CD4-positive, alpha-beta T cell treated with Interleukin-15 for 4 hours (primary cell): ENCODE results near the gene CDH19.
"Not testable (repeated sequence)": the region's sequence is repeated elsewhere in the genome, so short reads cannot be mapped to it uniquely, and the experiment has no call there.

Source experiments
- DNase-seq: peaks from one replicate; pipeline ENCODE4 v3.0.0-alpha.2; 2020; ENCODE audit warnings: low spot score

Gene CDH19

GRCh38 chr18:66562279-66562678 is 41.6 kb downstream of the CDH19 start:
- no peak for DNase-seq

GRCh38 chr18:66560094-66560493 is 43.8 kb downstream of the CDH19 start:
- DNase-seq: no peak

DNA sequence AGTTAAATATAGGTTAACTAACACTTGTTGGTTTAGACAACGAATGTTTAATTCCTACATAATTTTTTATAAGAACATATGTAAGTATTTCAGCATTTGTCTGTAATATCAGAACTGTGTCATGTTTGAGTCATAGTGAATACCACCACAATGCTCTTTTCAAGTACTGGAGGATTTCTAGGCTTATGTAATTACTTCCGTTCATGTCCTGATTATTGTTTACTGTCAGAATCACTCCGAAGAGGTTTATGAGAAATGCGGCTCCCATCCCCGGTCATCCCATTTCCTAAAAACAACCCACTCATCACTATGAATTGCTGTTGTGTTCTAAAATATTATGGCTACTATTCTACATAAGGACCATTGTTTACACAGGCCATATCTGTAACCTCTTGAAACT is 45.1 kb downstream of the CDH19 start:
- no peak for DNase-seq

DNA sequence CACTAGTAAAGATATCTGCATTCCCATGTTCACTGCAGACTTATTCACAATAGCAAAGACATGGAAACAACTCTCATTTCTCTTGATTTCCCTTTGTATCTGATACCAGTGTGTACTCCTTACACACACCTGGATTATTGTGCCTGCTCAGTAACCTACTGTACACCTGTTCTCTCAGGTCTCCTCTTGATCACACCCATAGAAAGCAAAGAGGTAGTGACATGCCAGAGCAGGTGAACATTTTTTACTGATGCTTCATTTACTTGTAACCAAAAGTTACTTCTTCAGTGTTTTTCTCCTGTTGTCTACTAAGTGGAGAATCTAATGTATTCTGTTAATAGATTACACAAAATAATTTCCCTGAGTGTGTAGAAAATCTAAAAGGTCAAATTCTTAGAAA is 46.8 kb downstream of the CDH19 start:
- DNase-seq: no peak

DNA sequence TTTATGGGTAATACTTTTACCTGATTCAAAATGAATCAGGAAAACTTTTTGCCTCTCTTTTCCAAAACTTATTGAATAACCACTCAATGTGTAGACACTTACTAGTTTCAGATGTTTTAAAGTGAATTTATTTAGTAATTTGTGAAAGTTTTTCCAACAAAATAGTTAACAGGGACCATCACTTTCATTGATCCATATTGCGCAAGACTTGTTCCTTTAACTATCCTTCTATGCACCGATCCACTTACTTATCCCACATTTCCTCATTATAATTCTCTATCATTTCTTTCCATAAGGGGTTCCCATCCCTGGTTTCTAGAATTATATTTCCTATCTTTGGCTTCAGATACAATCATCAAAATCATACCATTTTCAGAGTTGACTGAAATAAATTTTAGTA is 48.3 kb downstream of the CDH19 start:
- DNase-seq: no peak

DNA sequence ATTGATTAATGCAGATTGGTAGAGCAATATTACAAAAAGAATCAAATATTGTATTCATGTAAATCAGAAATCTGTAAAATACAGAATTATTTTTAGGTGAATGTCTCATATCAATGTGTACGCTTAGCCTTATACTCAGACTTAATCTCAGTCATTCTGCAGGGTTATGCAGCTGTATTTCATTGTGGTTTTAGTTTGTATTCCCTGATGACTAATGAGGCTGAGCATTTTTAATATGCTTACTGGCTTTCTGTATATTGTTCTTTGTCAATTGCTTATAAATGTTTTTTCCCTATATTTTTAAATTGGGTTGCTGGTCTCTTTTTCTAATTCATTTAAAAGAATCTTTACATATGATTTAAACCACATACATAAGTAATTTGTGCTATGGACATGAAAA is 50.1 kb downstream of the CDH19 start:
- no peak for DNase-seq

DNA sequence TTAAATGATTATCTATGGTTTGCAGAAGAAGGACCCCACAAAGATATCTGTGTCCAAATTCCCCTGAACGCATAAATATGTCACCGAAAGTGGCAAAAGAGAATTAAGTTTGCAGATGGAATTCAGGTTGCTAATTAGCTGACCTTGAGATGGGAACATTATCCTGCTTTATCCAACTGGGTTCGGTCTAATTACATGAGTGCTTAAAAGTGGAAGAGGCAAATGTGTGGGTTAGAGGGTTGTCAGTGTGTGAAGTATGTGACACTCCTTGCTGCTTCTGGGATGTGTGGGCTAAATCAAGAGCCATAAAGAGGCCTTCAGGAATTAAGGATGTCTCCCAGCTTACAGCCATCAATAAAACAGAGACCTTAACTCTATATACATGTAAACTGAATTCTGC is 53.5 kb downstream of the CDH19 start:
- no peak for DNase-seq

GRCh38 chr18:66548747-66549146 is 55.1 kb downstream of the CDH19 start:
- no peak for DNase-seq

DNA sequence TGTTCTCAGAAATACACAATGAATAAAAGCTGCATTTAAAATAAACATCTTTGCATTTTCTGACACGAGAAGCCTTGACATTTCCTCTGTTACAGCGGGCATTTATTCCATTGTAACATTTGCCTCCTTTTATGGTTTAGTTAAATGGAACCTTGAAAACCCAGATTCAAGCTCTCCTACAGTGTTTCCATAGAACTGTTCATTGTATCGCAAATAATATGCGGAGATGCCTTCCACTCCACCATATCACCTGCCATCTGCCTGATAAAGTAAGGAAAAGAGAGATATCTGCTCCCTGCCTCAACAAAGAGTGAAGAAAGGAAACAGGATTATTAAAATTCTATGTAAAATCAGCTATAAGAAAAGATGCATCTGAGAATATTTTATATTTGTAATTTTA is 69.8 kb downstream of the CDH19 start:
- no peak for DNase-seq

GRCh38 chr18:66533693-66534092 is 70.2 kb downstream of the CDH19 start:
- DNase-seq: no peak

- DNase-seq: no peak
These were observed 80.5 kb downstream of the CDH19 start for GRCh38 chr18:66523219-66523991.

GRCh38 chr18:66513996-66514395 is 89.9 kb downstream of the CDH19 start:
- DNase-seq: no peak

GRCh38 chr18:66511792-66512191 is 92.1 kb downstream of the CDH19 start:
- DNase-seq: no peak

- no peak for DNase-seq
These were observed 92.6 kb downstream of the CDH19 start for GRCh38 chr18:66511289-66511688.

DNA sequence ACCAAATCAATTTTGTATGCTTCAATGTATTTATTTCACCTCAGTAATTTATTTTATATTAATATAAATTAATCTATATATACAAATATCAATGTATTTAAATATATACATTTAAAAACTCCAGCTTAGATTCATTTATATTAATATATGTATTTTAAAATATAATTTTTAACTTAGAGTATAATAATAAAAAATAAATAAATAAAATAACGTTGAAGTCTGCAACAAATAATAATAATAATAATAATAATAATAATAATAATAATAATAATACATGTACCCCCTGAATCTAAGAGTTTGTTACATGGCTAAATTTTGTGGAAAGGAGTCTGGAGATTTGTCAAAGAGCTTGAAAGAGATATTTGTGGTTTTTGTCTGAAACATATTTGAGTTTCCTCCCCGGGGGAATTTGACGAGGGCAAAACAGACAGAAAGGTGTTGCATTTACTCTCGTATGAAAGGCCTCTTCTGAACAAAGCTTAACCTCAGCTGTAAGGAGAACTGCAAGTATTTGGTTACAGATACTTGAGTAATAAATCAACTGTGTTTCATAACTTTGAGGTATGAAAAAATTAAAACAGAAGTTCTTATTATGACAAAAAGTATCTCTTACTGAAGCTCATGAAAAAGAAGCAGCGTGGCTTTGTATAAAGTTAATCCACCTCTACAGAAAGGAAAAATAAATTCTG is 93.4 kb downstream of the CDH19 start:
- DNase-seq: no peak

GRCh38 chr18:66508937-66509336 is 95.0 kb downstream of the CDH19 start:
- DNase-seq: no peak

GRCh38 chr18:66506178-66506577 is 97.7 kb downstream of the CDH19 start:
- no peak for DNase-seq

GRCh38 chr18:66497351-66497750 is 106.5 kb downstream of the CDH19 start:
- DNase-seq: no peak

- DNase-seq: no peak
These were observed 108.0 kb downstream of the CDH19 start for GRCh38 chr18:66495844-66496243.

DNA sequence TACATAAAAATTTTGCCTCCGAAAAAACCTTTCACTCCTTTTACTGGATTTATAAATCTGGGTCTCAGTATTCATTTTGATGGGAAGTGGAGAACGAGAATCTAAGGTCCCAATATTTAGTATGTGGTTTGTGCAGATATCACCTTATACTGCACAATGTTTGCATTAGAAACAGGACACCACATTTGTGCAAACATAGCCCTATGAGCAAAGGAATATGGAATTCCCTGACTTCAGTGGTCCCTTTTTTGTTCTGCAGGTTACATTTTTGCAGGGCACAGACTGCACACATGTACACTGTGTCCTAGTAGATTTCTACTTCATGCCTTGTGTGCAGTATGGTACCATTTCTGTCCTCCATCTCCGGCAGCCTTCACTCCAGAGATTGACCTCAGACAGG is 130.0 kb downstream of the CDH19 start:
- DNase-seq: no peak

DNA sequence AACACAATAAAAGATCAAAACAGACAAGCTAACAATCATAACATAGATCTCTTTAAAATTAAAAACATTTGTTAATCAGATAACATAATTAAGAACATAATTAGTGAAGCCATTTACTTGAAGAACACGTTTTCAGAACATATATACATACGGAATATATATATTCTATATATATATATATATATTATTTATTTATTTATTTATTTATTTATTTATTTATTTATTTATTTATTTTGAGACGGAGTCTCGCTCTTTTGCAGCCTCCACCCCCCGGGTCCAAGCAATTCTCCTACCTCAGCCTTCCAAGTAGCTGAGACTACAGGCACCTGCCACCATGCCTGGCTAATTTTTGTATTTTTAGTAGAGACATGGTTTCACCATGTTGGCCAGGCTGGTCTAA is 137.7 kb downstream of the CDH19 start:
- DNase-seq: not testable (repeated sequence)

- DNase-seq: no peak
These were observed 142.5 kb downstream of the CDH19 start for GRCh38 chr18:66461344-66461743.

GRCh38 chr18:66457245-66457644 is 146.6 kb downstream of the CDH19 start:
- no peak for DNase-seq
